Kidney (tissue), 14 donors: ENCODE data around the gene CEP131. TPM values are rescaled to one million over a fixed set of nuclear protein-coding genes. Genes with fewer than 3 reads are reported as not detected.

Experiments
- DNase-seq, 5 donors: peaks; one replicate each; pipeline ENCODE4 v3.0.0-alpha.2; 2013 to 2020
- FAIRE-seq: peaks from 2 replicates; lab custom pipeline; 2012; peaks lifted over from hg19 to GRCh38; lab: Jason Lieb, UNC
- H3K27ac ChIP-seq, 2 donors: one replicate each; pipeline ENCODE4 v1.7.0; 2013; ENCODE audit warnings: low read depth in 2 of 2, low read length in 2 of 2, inconsistent platforms in 1 of 2
- H3K27me3 ChIP-seq: one replicate; pipeline ENCODE4 v1.7.1; 2013; ENCODE audit warnings: low read length, inconsistent platforms; ENCODE audit not compliant: control insufficient read depth, insufficient read depth
- H3K36me3 ChIP-seq, 3 donors: one replicate each; pipeline versions ENCODE4 v1.7.0 to v1.7.1; 2013; ENCODE audit warnings: low read length in 3 of 3, control low read depth in 1 of 3, inconsistent platforms in 1 of 3; ENCODE audit not compliant: insufficient read depth in 3 of 3, control insufficient read depth in 2 of 3
- H3K4me1 ChIP-seq, 3 donors: one replicate each; pipeline versions ENCODE4 v1.7.0 to v1.7.1; 2013; ENCODE audit warnings: low read length in 3 of 3, inconsistent platforms in 1 of 3, low read depth in 1 of 3; ENCODE audit not compliant: control insufficient read depth in 2 of 3, insufficient read depth in 2 of 3
- H3K4me3 ChIP-seq, 3 donors: one replicate each; pipeline versions ENCODE4 v1.7.0 to v1.8.1; 2013; ENCODE audit warnings: low read length in 3 of 3, control low read depth in 1 of 3, inconsistent platforms in 1 of 3
- H3K9ac ChIP-seq, 3 donors: one replicate each; pipeline versions ENCODE4 v1.7.0 to v1.7.1; 2013; ENCODE audit warnings: low read length in 3 of 3, control low read depth in 1 of 3, inconsistent platforms in 1 of 3
- H3K9me3 ChIP-seq, 3 donors: one replicate each; pipeline versions ENCODE4 v1.7.0 to v1.7.1; 2013; ENCODE audit warnings: low read length in 3 of 3, control low read depth in 1 of 3, inconsistent platforms in 1 of 3; ENCODE audit not compliant: control insufficient read depth in 2 of 3, insufficient read depth in 1 of 3
- CTCF ChIP-seq: IDR thresholded peaks from 3 replicates; pipeline ENCODE4 v1.5.1; 2012; ENCODE audit warnings: mild to moderate bottlenecking, moderate library complexity, borderline replicate concordance; ENCODE audit not compliant: insufficient read depth; ENCODE audit errors: extremely low read depth
- intact Hi-C: fragments of 100-400 bp; cut with DNase I; formaldehyde crosslinking; loops from one replicate; pipeline ENCODE4 v1.11.1; 2022
- polyA plus RNA-seq: library from polyadenylated mRNA; stranded (reverse); fragments of 350-450 nt; fragmentation: Illumina TruSeq; extraction: RNeasy Lipid Tissue Mini Kit (QIAGEN cat#74804); gene quantifications from one replicate; pipeline ENCODE4 v1.2.3, GENCODE V29; 2014; ENCODE audit warnings: low read depth, low replicate concordance; ENCODE audit not compliant: insufficient read depth
- total RNA-seq: library from RNA; stranded (reverse); fragmentation: NEBNext Ultra II Directional; extraction: Animal tissue kit (Norgen Biotek cat#: 25700); gene quantifications from one replicate; pipeline ENCODE4 v1.2.1, GENCODE V29; 2021
- donor health status: control.
- donor health status: control.
- donor health status: control.
- donor health status: control.
- donor health status: control.
- donor health status: DM: yes; HTN: yes; CAD: no.
- donor health status: Normal renal cell carcinoma (clear cell type).

CEP131 gene
- total and polyA plus RNA-seq, 2 donors from 2014 or later = 6.9 to 7.5 TPM

GRCh38 chr17:81196505-81197408 is 26.0 kb downstream of the CEP131 start:
- Histone ChIP-seq H3K4me3 (no peak overlapping the region), H3K36me3 (no peaks in the 10 kb centered on the region), H3K9me3 (no peaks in the 10 kb centered on the region), H3K4me1 (peaks cover 0 to 3% (median 0%) of the 10 kb centered on the region in 3 donors), H3K27me3 (no peaks in the 10 kb centered on the region), H3K27ac (no peak overlapping the region), H3K9ac (no peak overlapping the region)
- FAIRE-seq (no peak), DNase-seq (no peak)
- intact Hi-C loops = no loop called here
- no peak for TF ChIP-seq CTCF

- no peaks in the 10 kb centered on the region for H3K9me3 ChIP-seq
- H3K36me3 ChIP-seq = no peaks in the 10 kb centered on the region
- no peak overlapping the region for H3K27ac ChIP-seq
- DNase-seq (no peak), FAIRE-seq (no peak)
- intact Hi-C loops = no loop called here
- no peaks in the 10 kb centered on the region for H3K27me3 ChIP-seq
- H3K9ac ChIP-seq = no peak overlapping the region
- H3K4me1 ChIP-seq = peaks cover 0 to 3% (median 0%) of the 10 kb centered on the region in 3 donors
- H3K4me3 ChIP-seq = no peak overlapping the region
- TF ChIP-seq CTCF = no peak
Measured at GRCh38 chr17:81195941-81196495, 26.7 kb downstream of the CEP131 start.

- no peaks in the 10 kb centered on the region for H3K27me3 ChIP-seq
- FAIRE-seq (no peak), DNase-seq (no peak)
- no peaks in the 10 kb centered on the region for H3K36me3 ChIP-seq
- peaks cover 0 to 3% (median 0%) of the 10 kb centered on the region in 3 donors for H3K4me1 ChIP-seq
- H3K27ac ChIP-seq = no peak overlapping the region
- no peak for TF ChIP-seq CTCF
- H3K4me3 ChIP-seq = no peak overlapping the region
- no peak overlapping the region for H3K9ac ChIP-seq
- intact Hi-C loops = no loop called here
- no peaks in the 10 kb centered on the region for H3K9me3 ChIP-seq
Measured at GRCh38 chr17:81194941-81195901, 27.5 kb downstream of the CEP131 start.
